ENCODE results near the gene LIME1.

The LIME1 gene

DNA sequence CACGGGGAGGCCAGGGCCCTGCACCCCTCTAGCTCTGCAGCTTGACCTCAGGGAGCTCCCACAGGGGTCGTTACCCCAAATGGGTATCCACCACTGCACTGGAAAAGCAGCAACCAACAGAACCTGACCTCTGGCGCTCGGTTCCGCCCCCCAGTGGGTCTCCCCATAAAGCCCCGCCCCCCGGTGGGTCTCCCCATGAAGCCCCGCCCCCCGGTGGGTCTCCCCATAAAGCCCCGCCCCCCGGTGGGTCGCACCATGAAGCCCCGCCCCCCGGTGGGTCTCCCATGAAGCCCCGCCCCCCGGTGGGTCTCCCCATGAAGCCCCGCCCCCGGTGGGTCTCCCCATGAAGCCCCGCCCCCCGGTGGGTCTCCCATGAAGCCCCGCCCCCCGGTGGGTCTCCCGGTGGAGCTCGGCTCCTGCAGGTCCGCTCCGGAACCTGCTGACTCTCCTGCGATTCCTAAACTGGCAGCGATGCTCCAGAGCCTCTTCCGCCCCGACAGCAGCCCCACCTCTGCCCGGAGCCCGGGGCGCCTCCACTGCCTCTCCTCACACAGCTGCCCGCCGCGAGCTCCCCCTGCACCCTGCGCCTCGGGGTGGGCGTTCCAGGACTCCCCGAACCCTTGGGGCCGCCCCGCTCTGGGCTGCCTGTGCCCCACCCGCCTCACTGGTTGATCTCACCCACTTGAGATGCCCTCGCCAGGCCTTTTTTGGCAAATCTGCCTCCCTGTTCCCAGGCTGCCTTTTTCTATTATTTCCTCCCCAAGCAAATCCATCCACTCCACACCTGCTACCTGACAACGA, 15.2 kb downstream of the LIME1 start:
- TF ChIP-seq, protein P1, sequence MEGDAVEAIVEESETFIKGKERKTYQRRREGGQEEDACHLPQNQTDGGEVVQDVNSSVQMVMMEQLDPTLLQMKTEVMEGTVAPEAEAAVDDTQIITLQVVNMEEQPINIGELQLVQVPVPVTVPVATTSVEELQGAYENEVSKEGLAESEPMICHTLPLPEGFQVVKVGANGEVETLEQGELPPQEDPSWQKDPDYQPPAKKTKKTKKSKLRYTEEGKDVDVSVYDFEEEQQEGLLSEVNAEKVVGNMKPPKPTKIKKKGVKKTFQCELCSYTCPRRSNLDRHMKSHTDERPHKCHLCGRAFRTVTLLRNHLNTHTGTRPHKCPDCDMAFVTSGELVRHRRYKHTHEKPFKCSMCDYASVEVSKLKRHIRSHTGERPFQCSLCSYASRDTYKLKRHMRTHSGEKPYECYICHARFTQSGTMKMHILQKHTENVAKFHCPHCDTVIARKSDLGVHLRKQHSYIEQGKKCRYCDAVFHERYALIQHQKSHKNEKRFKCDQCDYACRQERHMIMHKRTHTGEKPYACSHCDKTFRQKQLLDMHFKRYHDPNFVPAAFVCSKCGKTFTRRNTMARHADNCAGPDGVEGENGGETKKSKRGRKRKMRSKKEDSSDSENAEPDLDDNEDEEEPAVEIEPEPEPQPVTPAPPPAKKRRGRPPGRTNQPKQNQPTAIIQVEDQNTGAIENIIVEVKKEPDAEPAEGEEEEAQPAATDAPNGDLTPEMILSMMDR (IDR thresholded peaks at IDR 0.05; ENCODE audit: insufficient read depth, missing control alignments), result no peak
- DNase-seq (ENCODE audit: insufficient read length, low spot score), result no peak

GRCh38 chr20:63752411-63753101, 16.1 kb downstream of the LIME1 start:
- TF ChIP-seq, protein P1 (IDR thresholded peaks at IDR 0.05; ENCODE audit: insufficient read depth, missing control alignments), result no peak
- DNase-seq (ENCODE audit: insufficient read length, low spot score) (no peak), FAIRE-seq (no peak)

More for the DNA sequence above, 15.2 kb downstream of the LIME1 start:
- FAIRE-seq, result no peak

GRCh38 chr20:63753381-63753780, 16.9 kb downstream of the LIME1 start:
- TF ChIP-seq, protein P1 (IDR thresholded peaks at IDR 0.05; ENCODE audit: insufficient read depth, missing control alignments), result no peak
- DNase-seq (ENCODE audit: insufficient read length, low spot score), result no peak
- no peak for FAIRE-seq

GRCh38 chr20:63754008-63754407, 17.5 kb downstream of the LIME1 start:
- FAIRE-seq, result no peak
- TF ChIP-seq, protein P1 (IDR thresholded peaks at IDR 0.05; ENCODE audit: insufficient read depth, missing control alignments), result no peak
- DNase-seq (ENCODE audit: insufficient read length, low spot score), result no peak

GRCh38 chr20:63755933-63756647, 19.6 kb downstream of the LIME1 start:
- FAIRE-seq, result no peak
- TF ChIP-seq, protein P1 (IDR thresholded peaks at IDR 0.05; ENCODE audit: insufficient read depth, missing control alignments), result no peak
- DNase-seq (ENCODE audit: insufficient read length, low spot score), result no peak

DNA sequence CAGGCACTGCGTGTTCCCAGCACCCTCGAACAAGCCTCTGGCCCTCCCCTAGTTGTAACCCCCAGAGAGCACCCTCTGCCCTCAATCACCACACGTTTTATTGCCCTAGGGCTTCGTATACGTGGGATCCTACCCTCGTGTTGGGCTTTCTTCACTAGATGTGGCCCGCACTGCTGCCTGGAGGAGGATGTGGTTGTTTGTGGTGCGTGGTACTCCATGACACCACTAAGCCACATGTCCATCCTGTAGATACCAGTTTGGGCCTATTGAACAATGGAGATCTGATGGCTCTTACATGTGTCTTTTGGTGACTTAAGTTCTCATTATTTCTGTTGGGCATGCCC, 20.2 kb downstream of the LIME1 start:
- DNase-seq (ENCODE audit: insufficient read length, low spot score), result no peak
- FAIRE-seq, result no peak
- TF ChIP-seq, protein P1 (IDR thresholded peaks at IDR 0.05; ENCODE audit: insufficient read depth, missing control alignments), result no peak
